Transverse colon (tissue), 4 donors: ENCODE measurements around the gene ATP6V0D1. TPM values are rescaled to one million over a fixed set of nuclear protein-coding genes. Genes with fewer than 3 reads are reported as not detected.

Experiments used
- DNase-seq: peaks from one replicate; pipeline ENCODE4 v3.0.0-alpha.2; 2019
- H3K27ac ChIP-seq, 4 donors: fragments of 200-600 bp; sonication (generic); 2 replicates each; pipeline ENCODE4 v1.5.1; 2016 to 2018; ENCODE audit warnings: inconsistent platforms in 4 of 4
- H3K27me3 ChIP-seq: fragments of 200-600 bp; sonication (generic); 2 replicates; pipeline ENCODE4 v1.5.1; 2017; ENCODE audit warnings: inconsistent platforms
- H3K36me3 ChIP-seq, 4 donors: fragments of 200-600 bp; sonication (generic); 2 replicates each; pipeline ENCODE4 v1.5.1; 2017 to 2019; ENCODE audit warnings: inconsistent platforms in 4 of 4
- H3K4me1 ChIP-seq, 4 donors: fragments of 200-600 bp; sonication (generic); 2 replicates each; pipeline ENCODE4 v1.5.1; 2017 to 2020; ENCODE audit warnings: inconsistent platforms in 4 of 4
- H3K4me3 ChIP-seq, 4 donors: fragments of 200-600 bp; sonication (generic); 1 replicate in 1 of 4; 2 replicates in 3 of 4; pipeline versions ENCODE4 v1.5.1 to v1.6.1; 2017 to 2019; ENCODE audit warnings: inconsistent platforms in 4 of 4
- H3K9me3 ChIP-seq, 2 donors: fragments of 200-600 bp; sonication (generic); 2 replicates each; pipeline ENCODE4 v1.5.1; 2017 to 2019; ENCODE audit warnings: inconsistent platforms in 2 of 2
- EP300 ChIP-seq: sonication (generic); formaldehyde crosslinking; IDR thresholded peaks from one replicate; pipeline ENCODE4 v1.6.1; 2017; ENCODE audit warnings: antibody characterized with exemption, low read depth
- POLR2A ChIP-seq: fragments of 450-650 bp; IDR thresholded peaks from one replicate; pipeline ENCODE4 v1.6.1; 2016; ENCODE audit warnings: antibody characterized with exemption, mild to moderate bottlenecking, moderate library complexity
- POLR2AphosphoS5 ChIP-seq, 3 donors: sonication (generic); formaldehyde crosslinking; IDR thresholded peaks; one replicate each; pipeline ENCODE4 v1.6.1; 2016; ENCODE audit warnings: antibody characterized with exemption in 3 of 3
- WGBS, 2 donors: methylation state at CpG; one replicate each; pipeline ENCODE4 v1.1.5; 2018; ENCODE audit warnings: low coverage in 1 of 2; 5-methylcytosine and 5-hydroxymethylcytosine counted together
- in situ Hi-C, 4 donors: fragments of 200-750 bp; cut with MboI; loops; one replicate each; pipeline versions ENCODE4 v1.15.0 to v1.15.1; 2017; ENCODE audit warnings: low sequenced_read_pairs in 3 of 4, low pct_ligation_motif_present in 1 of 4, low pct_unique_long_range_greater_than_20kb in 1 of 4
- intact Hi-C: fragments of 100-400 bp; cut with DNase I; formaldehyde crosslinking; loops from one replicate; pipeline ENCODE4 v1.15.1; 2023; ENCODE audit warnings: low total_unique reads
- small RNA-seq, 4 donors: library from RNA; depleted of rRNA; stranded (forward); fragments of <200 nt; gene quantifications; one replicate each; pipeline ENCODE3, GENCODE V24; 2016
- total RNA-seq, 4 donors: library from RNA; depleted of rRNA; stranded (reverse); fragments of >200 nt; gene quantifications; one replicate each; pipeline ENCODE4 v1.1.0, GENCODE V29; 2016
- TF ChIP-seq, protein P1 (sequence below), 5 experiments: fragments of 200-600 bp in 3 of 5; fragments of 450-650 bp in 2 of 5; sonication (generic) in 3 of 5; IDR thresholded peaks; 1 replicate in 2 of 5; 2 replicates in 3 of 5; pipeline ENCODE4 v1.5.1; 2016 to 2017; ENCODE audit warnings: antibody characterized with exemption in 5 of 5, inconsistent platforms in 3 of 5, mild to moderate bottlenecking in 2 of 5, moderate library complexity in 1 of 5

The ATP6V0D1 gene
- total RNA-seq, 4 donors from 2014 or later = 218 to 457 (median 386) TPM

DNA sequence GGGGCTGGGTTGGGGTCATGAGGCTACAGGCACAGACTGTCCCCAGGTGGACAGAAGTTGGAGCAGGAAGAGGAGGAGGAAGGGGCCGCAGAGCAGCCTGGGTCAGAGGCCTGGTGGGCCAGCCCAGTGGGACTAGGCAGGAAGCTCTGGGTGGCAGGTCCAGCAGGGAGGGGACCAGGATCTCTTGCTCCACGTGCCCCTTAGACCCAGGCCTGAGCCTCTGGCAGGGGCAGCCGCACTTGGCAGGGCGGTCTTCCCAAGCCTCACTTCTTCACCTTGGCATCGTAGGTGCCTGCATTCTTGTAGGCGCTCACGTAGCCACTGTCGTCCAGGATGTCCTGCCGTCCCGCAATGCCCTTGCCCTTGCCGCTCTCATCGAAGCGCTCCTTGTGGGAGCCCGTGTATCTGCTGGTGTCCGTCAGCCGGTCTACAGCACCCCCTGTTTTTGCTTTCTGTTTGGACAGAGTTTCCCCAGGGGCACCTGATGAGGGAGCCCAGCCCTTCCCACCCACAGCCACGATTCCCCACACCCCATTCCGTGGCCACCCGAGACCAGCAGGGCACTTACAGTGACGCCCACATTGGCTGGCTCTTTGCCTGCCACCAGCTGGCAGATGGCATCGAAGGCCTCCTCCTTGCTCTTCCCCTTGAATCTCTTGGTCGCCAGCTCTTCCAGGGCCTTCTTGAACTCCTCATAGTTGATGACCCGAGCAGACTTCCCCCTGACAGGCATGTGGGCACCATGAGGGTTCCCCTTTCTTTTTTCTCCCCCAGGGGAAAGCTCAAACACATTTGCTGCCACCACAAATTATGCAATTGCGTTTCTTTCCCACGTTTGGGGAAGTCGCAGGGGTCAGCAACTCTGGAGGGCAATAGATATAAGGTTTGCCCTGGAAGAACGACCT lies 90.8 kb downstream of the ATP6V0D1 start:
- in situ Hi-C loops = loop anchor here in 2 of 4 donors (25.0 kb wide), 2 partner anchors 103 to 428 kb away; partner anchors contain the start of genes CES3 (in 1 of the 2) and PLEKHG4 (in 1 of the 2)
- WGBS, 2 donors = 85% methylated on average over 27 of the region's 27 CpGs; no CpG with 5 or more reads in 1 of the 2 donors
- Histone ChIP-seq H3K36me3 (no peaks in the 10 kb centered on the region), H3K27ac (no peak overlapping the region), H3K4me1 (peaks cover 13 to 40% (median 27%) of the 10 kb centered on the region in 4 donors), H3K4me3 (no peak overlapping the region), H3K27me3 (no peaks in the 10 kb centered on the region), H3K9me3 (no peaks in the 10 kb centered on the region)
- intact Hi-C loops = no loop called here
- no peak for DNase-seq
- TF ChIP-seq POLR2AphosphoS5 (IDR thresholded peaks at IDR 0.05) (no peak), POLR2A (no peak)
- TF ChIP-seq, protein P1, sequence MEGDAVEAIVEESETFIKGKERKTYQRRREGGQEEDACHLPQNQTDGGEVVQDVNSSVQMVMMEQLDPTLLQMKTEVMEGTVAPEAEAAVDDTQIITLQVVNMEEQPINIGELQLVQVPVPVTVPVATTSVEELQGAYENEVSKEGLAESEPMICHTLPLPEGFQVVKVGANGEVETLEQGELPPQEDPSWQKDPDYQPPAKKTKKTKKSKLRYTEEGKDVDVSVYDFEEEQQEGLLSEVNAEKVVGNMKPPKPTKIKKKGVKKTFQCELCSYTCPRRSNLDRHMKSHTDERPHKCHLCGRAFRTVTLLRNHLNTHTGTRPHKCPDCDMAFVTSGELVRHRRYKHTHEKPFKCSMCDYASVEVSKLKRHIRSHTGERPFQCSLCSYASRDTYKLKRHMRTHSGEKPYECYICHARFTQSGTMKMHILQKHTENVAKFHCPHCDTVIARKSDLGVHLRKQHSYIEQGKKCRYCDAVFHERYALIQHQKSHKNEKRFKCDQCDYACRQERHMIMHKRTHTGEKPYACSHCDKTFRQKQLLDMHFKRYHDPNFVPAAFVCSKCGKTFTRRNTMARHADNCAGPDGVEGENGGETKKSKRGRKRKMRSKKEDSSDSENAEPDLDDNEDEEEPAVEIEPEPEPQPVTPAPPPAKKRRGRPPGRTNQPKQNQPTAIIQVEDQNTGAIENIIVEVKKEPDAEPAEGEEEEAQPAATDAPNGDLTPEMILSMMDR (IDR thresholded peaks at IDR 0.05) = no peak

DNA sequence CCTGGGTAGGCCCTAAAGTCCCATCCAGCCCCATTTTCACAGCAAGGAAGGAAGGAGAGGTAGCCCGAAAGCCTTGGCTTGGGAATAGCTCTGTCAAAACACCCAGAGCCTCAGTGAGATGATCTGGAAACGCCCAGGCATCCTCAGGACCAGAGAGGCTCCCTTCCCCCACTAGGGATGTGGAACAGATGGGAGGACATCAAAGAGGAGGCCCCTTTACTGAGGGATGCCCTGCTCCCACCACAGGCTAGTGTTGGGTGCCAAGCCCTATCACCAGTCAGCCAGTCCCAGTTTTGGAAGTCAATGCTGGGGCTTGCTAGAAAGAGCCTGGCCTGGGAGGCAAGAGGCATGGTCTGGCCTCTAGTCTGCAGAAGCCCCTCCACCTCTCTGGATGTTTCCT lies 92.4 kb downstream of the ATP6V0D1 start:
- H3K27ac ChIP-seq = no peak overlapping the region
- TF ChIP-seq EP300 (no peak), POLR2A (no peak), POLR2AphosphoS5 (IDR thresholded peaks at IDR 0.05) (no peak)
- TF ChIP-seq, protein P1 (IDR thresholded peaks at IDR 0.05) = no peak

DNA sequence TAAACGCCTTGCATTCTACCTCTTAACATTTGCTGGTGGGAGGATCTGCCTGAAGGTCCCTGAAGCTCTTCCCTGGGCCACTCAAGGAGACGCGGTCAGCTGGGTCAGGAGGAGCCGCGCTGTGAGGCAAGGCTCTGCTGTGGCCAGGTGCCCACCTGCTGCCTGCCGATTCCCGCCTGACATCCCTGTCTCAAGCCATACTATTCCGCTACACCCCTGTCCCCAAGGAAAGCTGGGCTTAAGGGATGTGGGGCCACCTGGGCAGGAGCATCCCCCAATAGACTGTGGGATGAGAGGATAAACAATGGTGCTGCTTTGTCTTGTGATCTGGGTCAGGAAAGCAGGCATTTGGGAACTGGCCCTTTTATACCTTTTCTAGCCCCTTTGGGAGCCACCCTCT lies 92.8 kb downstream of the ATP6V0D1 start:
- H3K27ac ChIP-seq = no peak overlapping the region
- H3K4me1 ChIP-seq = peaks cover 3 to 24% (median 19%) of the 10 kb centered on the region in 4 donors
- no peaks in the 10 kb centered on the region for H3K27me3 ChIP-seq
- TF ChIP-seq EP300 (no peak), POLR2A (no peak)
- in situ Hi-C loops = loop anchor here in 2 of 4 donors (25.0 kb wide), 2 partner anchors 101 to 426 kb away; partner anchors contain the start of genes CES3 (in 1 of the 2) and PLEKHG4 (in 1 of the 2)
- WGBS, 2 donors = 91% methylated on average over 3 to 8 of the region's 8 CpGs
- intact Hi-C loops = no loop called here
- no peaks in the 10 kb centered on the region for H3K9me3 ChIP-seq
- DNase-seq = no peak
- no peak overlapping the region for H3K4me3 ChIP-seq
- no peaks in the 10 kb centered on the region for H3K36me3 ChIP-seq

More for the DNA sequence above, 92.4 kb downstream of the ATP6V0D1 start:
- Histone ChIP-seq H3K4me1 (peaks cover 6 to 27% (median 21%) of the 10 kb centered on the region in 4 donors), H3K9me3 (no peaks in the 10 kb centered on the region), H3K36me3 (no peaks in the 10 kb centered on the region), H3K27me3 (no peaks in the 10 kb centered on the region), H3K4me3 (no peak overlapping the region)
- intact Hi-C loops = no loop called here
- 80 to 86% methylated on average over 1 to 2 of the region's 2 CpGs for WGBS, 2 donors
- DNase-seq = no peak
- in situ Hi-C loops = loop anchor here in 2 of 4 donors (25.0 kb wide), 2 partner anchors 101 to 426 kb away; partner anchors contain the start of genes CES3 (in 1 of the 2) and PLEKHG4 (in 1 of the 2)

Small RNAs within 50 kb of the gene (small RNA-seq; reads per million reads assigned to genes)
- gene RNU1-123P = 0 reads per million in 4 donors

Other genes with a start within 250 kb of the ATP6V0D1 start
- 100 to 1,000 TPM in 1 of 4 donors, 10 to 100 TPM in 3; 25.1 to 177 (median 33.6) TPM for gene FHOD1, start 233.7 kb downstream of the ATP6V0D1 start, total RNA-seq
- gene SLC9A5, start 232.2 kb downstream of the ATP6V0D1 start, total RNA-seq = 1 to 10 TPM in 3 of 4 donors, under 1 TPM in 1; 0.55 to 4.5 (median 1.5) TPM
- 10 to 100 TPM in 2 of 4 donors, 1 to 10 TPM in 1, under 1 TPM in 1; 0.80 to 12.2 (median 8.7) TPM for gene PLEKHG4, start 201.6 kb downstream of the ATP6V0D1 start, total RNA-seq
- gene KCTD19, start 154.4 kb downstream of the ATP6V0D1 start, total RNA-seq = not detected
- under 1 TPM in 1 of 4 donors, not detected in 3; 0.79 TPM for gene LRRC36, start 154.3 kb downstream of the ATP6V0D1 start, total RNA-seq
- 10 to 100 TPM in 1 of 4 donors, 1 to 10 TPM in 2, not detected in 1; 3.5 to 20.9 (median 5.7) TPM for gene TPPP3, start 87.7 kb downstream of the ATP6V0D1 start, total RNA-seq
- 10 to 100 TPM in 2 of 4 donors, 1 to 10 TPM in 2; 7.1 to 36.3 (median 20.5) TPM for gene ZDHHC1, start 64.7 kb downstream of the ATP6V0D1 start, total RNA-seq
- gene HSD11B2, start 50.0 kb downstream of the ATP6V0D1 start, total RNA-seq = 1,000 to 10,000 TPM in 1 of 4 donors, 100 to 1,000 TPM in 3; 667 to 1,081 (median 790) TPM
- gene AGRP, start 2.4 kb upstream of the ATP6V0D1 start, total RNA-seq = not detected
- 100 to 1,000 TPM in 1 of 4 donors, 10 to 100 TPM in 3; 11.2 to 141 (median 24.1) TPM for gene RIPOR1, start 47.7 kb upstream of the ATP6V0D1 start, total RNA-seq
- gene CTCF, start 81.4 kb upstream of the ATP6V0D1 start, total RNA-seq = 10 to 100 TPM; 40.0 to 46.8 (median 41.9) TPM
- gene CARMIL2, start 164.0 kb upstream of the ATP6V0D1 start, total RNA-seq = 1 to 10 TPM in 2 of 4 donors, under 1 TPM in 1, not detected in 1; 0.96 to 9.0 (median 7.6) TPM
- gene ACD, start 179.1 kb upstream of the ATP6V0D1 start, total RNA-seq = 10 to 100 TPM in 3 of 4 donors, 1 to 10 TPM in 1; 2.0 to 76.3 (median 15.7) TPM
- gene PARD6A, start 179.8 kb upstream of the ATP6V0D1 start, total RNA-seq = 10 to 100 TPM in 2 of 4 donors, 1 to 10 TPM in 2; 6.3 to 36.7 (median 9.4) TPM
- 10 to 100 TPM; 12.5 to 20.9 (median 15.3) TPM for gene ENKD1, start 185.6 kb upstream of the ATP6V0D1 start, total RNA-seq
- 1 to 10 TPM in 3 of 4 donors, under 1 TPM in 1; 0.60 to 7.1 (median 4.4) TPM for gene C16orf86, start 185.7 kb upstream of the ATP6V0D1 start, total RNA-seq
- gene GFOD2, start 238.2 kb upstream of the ATP6V0D1 start, total RNA-seq = 10 to 100 TPM; 21.9 to 32.2 (median 24.3) TPM